GM19035 (cell line): ENCODE data around the gene SLC12A3.
"Not testable (repeated sequence)": the region's sequence is repeated elsewhere in the genome, so short reads cannot be mapped to it uniquely, and the experiment has no call there.

Experiments
- ATAC-seq: cut with Tn5 transposase; IDR thresholded peaks from one replicate; pipeline ENCODE4 v1.9.1; 2021; ENCODE audit not compliant: unreplicated experiment

Gene SLC12A3

GRCh38 chr16:56866955-56867830 lies 2.2 kb downstream of the SLC12A3 start:
- ATAC-seq: no peak

- no peak for ATAC-seq
Measured at GRCh38 chr16:56868175-56868574, 3.2 kb downstream of the SLC12A3 start.

GRCh38 chr16:56868766-56869165 lies 3.8 kb downstream of the SLC12A3 start:
- not testable (repeated sequence) for ATAC-seq

- ATAC-seq: no peak
Measured at GRCh38 chr16:56869513-56870275, 4.7 kb downstream of the SLC12A3 start.

- no peak for ATAC-seq
Measured at GRCh38 chr16:56870276-56870888, 5.4 kb downstream of the SLC12A3 start.

GRCh38 chr16:56871172-56871593 lies 6.2 kb downstream of the SLC12A3 start:
- ATAC-seq: no peak

GRCh38 chr16:56872863-56873391 lies 7.9 kb downstream of the SLC12A3 start:
- no peak for ATAC-seq

GRCh38 chr16:56874800-56875199 lies 9.8 kb downstream of the SLC12A3 start:
- ATAC-seq: no peak

GRCh38 chr16:56876048-56876447 lies 11.0 kb downstream of the SLC12A3 start:
- ATAC-seq: no peak

- no peak for ATAC-seq
Measured at GRCh38 chr16:56877486-56878182, 12.6 kb downstream of the SLC12A3 start.

- ATAC-seq: no peak
Measured at GRCh38 chr16:56878282-56878854, 13.4 kb downstream of the SLC12A3 start.

- no peak for ATAC-seq
Measured at GRCh38 chr16:56879276-56879675, 14.3 kb downstream of the SLC12A3 start.

GRCh38 chr16:56880176-56880575 lies 15.2 kb downstream of the SLC12A3 start:
- no peak for ATAC-seq

GRCh38 chr16:56880685-56881084 lies 15.7 kb downstream of the SLC12A3 start:
- ATAC-seq: no peak

GRCh38 chr16:56882077-56882800 lies 17.2 kb downstream of the SLC12A3 start:
- no peak for ATAC-seq

- no peak for ATAC-seq
Measured at GRCh38 chr16:56883586-56883985, 18.6 kb downstream of the SLC12A3 start.

- ATAC-seq: no peak
Measured at GRCh38 chr16:56884026-56884582, 19.1 kb downstream of the SLC12A3 start.

GRCh38 chr16:56884929-56885328 lies 19.9 kb downstream of the SLC12A3 start:
- ATAC-seq: not testable (repeated sequence)

- no peak for ATAC-seq
Measured at GRCh38 chr16:56885446-56886162, 20.6 kb downstream of the SLC12A3 start.
